Activated naive CD4-positive, alpha-beta T cell treated with anti-CD3 and anti-CD28 coated beads, Interleukin-2, amount 50 U/mL, for 72 hours (primary cell): ENCODE data around the gene DYRK3. TPM values are rescaled to one million over a fixed set of nuclear protein-coding genes. Genes with fewer than 3 reads are reported as not detected.
A peak's percentile ranks its signal among the peaks of the same experiment; 100 is the strongest.

Experiments used
- ATAC-seq, 2 donors: fragments of 150-1000 bp; cut with Tn5 transposase; 2 replicates each; pipeline ENCODE4 v1.10.0; 2021; ENCODE audit warnings: mild to moderate bottlenecking in 2 of 2, moderate library complexity in 2 of 2
- DNase-seq, 2 donors: peaks; one replicate each; pipeline ENCODE4 v3.0.0; 2021 to 2022; ENCODE audit warnings: low spot score in 2 of 2
- H3K27ac Mint-ChIP-seq, 2 donors: one replicate each; pipeline ENCODE4 v1.8.0; 2022; ENCODE audit warnings: mild to moderate bottlenecking in 2 of 2, mixed read lengths in 2 of 2
- H3K36me3 Mint-ChIP-seq, 2 donors: one replicate each; pipeline ENCODE4 v1.8.0; 2022; ENCODE audit warnings: mixed read lengths in 2 of 2
- H3K9me3 Mint-ChIP-seq, 2 donors: one replicate each; pipeline ENCODE4 v1.8.0; 2022; ENCODE audit warnings: mixed read lengths in 2 of 2
- total RNA-seq, 2 donors: library from RNA; stranded (reverse); gene quantifications; one replicate each; pipeline ENCODE4 v1.2.3, GENCODE V29; 2022

DYRK3 gene
- total RNA-seq, 2 donors from 2014 or later: 2.8 to 12.8 TPM

DNA sequence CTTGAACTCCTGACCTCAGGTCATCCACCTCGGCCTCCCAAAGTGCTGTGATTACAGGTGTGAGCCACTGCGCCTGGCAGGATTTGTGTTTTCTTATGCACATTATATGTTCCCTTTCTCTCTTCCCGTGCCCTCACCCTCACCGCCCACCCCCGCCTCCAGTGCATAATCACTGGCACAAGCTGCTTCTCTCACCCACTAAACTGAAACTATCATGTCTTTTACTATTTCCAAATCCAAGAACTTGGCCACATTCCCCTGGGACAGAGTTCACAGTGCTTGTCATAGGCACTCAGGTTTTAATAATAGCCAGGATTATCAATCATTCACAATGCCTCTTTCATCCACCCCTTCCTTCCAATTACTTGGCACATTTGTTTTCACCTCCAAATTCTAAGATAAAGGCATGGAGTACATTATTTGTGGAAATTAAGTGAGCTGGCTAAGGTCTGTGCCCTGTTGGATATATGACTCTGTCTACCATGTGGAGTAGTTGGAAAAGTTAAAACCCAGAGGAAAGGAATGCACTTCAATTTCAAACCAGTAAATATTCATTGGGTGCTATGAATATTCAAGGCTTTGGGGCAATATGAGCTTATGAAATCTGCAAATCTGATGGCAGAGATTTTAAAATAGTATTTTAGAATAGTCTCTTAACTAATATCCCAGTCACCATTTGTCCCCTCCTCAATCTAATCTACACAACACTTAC is 31.8 kb downstream of the DYRK3 start:
- Mint-ChIP-seq H3K36me3 (no peaks in the 10 kb centered on the region), H3K9me3 (no peaks in the 10 kb centered on the region), H3K27ac (no peak overlapping the region)
- DNase-seq: no peak
- ATAC-seq: no peak

GRCh38 chr1:206668351-206668750 is 33.0 kb downstream of the DYRK3 start:
- DNase-seq (no peak), ATAC-seq (no peak)
- H3K36me3 Mint-ChIP-seq: no peaks in the 10 kb centered on the region
- no peak overlapping the region for H3K27ac Mint-ChIP-seq
- H3K9me3 Mint-ChIP-seq: no peaks in the 10 kb centered on the region

DNA sequence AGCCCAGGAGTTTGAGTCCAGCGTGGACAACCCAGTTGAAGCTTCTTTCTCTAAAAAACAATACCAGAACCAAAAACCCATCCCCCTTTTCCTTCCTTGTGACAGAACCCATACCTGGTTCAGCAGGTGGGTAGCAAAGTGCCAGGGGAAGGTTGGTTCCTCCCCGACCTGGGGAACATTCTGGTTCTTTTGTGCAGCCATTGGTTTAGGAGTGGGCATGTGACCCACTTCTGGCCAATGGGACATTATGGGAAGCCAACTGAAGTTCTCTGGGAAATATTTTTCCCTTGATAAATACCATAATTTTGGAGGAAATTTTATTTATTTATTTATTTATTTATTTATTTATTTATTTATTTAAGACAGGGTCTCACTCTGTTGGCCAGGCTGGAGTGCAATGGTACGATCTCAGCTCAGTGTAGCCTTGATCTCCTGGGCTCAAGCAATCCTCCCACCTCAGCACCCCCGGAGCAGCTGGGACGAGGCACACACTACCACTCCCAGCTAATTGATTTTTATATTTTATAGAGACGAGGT is 33.6 kb downstream of the DYRK3 start:
- ATAC-seq (no peak), DNase-seq (no peak)
- H3K36me3 Mint-ChIP-seq: no peaks in the 10 kb centered on the region
- no peak overlapping the region for H3K27ac Mint-ChIP-seq
- H3K9me3 Mint-ChIP-seq: no peaks in the 10 kb centered on the region

DNA sequence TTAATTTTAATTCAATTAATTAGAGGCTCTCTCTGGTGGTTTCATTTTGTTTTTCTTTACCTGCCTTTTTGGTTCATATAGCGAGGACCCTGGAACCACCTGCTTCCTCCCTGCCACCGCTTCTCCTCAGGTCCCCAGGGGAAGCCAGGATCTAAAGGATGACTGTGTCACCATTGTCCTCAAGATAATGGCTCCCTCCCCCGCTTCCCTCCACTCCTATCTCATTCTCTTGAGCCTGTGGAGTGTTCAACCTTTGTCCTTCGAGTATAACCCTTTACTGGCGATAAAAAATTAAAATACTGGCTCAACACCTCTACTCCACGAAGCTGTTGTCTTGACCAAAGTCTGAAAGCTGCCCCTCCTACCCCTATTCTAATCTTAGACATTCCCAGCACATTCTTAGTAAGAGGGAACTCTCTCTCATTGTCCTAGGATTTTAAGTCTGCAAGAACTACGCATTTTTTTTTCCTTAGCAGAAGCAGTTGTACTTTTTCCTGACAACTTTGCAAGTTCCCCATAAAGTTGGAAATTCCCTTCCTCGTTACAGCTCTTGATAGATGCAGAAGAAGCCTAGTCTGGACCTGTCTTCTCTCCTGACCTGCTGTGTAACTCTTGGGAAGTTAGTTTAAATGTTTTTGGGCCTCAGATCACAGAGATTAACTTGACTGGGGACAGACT is 36.8 kb downstream of the DYRK3 start:
- Mint-ChIP-seq H3K9me3 (no peaks in the 10 kb centered on the region), H3K27ac (no peak overlapping the region)
- no peak for ATAC-seq

GRCh38 chr1:206672844-206673758 is 37.8 kb downstream of the DYRK3 start:
- DNase-seq: no peak
- no peaks in the 10 kb centered on the region for H3K9me3 Mint-ChIP-seq
- H3K27ac Mint-ChIP-seq: no peak overlapping the region
- no peak for ATAC-seq
- no peaks in the 10 kb centered on the region for H3K36me3 Mint-ChIP-seq

More for the DNA sequence above, 36.8 kb downstream of the DYRK3 start:
- DNase-seq: no peak
- H3K36me3 Mint-ChIP-seq: no peaks in the 10 kb centered on the region

DNA sequence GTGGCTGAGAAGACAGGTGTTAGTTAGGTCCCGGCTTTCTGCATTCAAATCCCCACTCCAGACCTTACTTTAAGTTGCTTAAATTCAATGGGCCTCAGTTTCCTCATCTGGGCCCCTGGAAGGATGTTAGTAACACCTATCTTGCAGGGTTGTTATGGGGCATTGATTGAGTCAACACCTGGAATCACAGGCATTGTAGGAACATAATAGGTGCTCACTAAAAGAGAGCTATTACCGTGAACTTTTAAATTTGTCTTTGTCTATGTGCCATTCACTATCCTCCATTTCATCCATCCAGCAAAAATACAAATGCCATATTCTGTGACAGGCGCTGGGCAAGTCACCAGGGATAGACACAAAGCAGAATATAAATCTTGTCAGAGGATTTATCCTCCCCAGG is 38.9 kb downstream of the DYRK3 start:
- DNase-seq (no peak), ATAC-seq (no peak)
- Mint-ChIP-seq H3K36me3 (no peaks in the 10 kb centered on the region), H3K9me3 (no peaks in the 10 kb centered on the region), H3K27ac (no peak overlapping the region)

- ATAC-seq: no peak
- no peaks in the 10 kb centered on the region for H3K36me3 Mint-ChIP-seq
- H3K9me3 Mint-ChIP-seq: no peaks in the 10 kb centered on the region
- H3K27ac Mint-ChIP-seq: no peak overlapping the region
- DNase-seq: no peak
These were observed 39.4 kb downstream of the DYRK3 start for GRCh38 chr1:206674745-206675175.

DNA sequence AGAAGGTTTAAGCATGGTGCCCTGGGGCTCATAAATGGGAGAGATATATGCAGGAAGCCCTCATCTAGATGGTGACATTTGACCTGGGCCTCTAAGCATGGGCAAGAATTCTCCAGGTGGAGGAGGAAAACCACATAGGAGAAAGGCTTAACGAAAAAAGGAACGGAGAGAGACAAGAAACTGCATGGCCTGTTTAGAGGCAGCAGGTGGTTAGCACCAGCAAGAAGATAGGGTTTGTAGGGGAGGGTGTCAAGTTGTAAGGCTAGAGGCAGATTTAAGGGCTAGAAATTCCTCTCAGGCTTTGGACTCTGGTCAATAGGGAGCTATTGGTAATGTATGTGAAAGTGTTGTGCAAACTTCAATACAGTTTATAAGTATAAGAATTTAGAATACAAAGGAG is 41.2 kb downstream of the DYRK3 start:
- Mint-ChIP-seq H3K9me3 (no peaks in the 10 kb centered on the region), H3K36me3 (no peaks in the 10 kb centered on the region), H3K27ac (no peak overlapping the region)
- ATAC-seq (no peak), DNase-seq (no peak)

- ATAC-seq: peak; percentile 24 to 34
- Mint-ChIP-seq H3K36me3 (no peaks in the 10 kb centered on the region), H3K9me3 (no peaks in the 10 kb centered on the region)
These were observed 43.2 kb downstream of the DYRK3 start for GRCh38 chr1:206678490-206678889.

GRCh38 chr1:206679738-206680211 is 44.4 kb downstream of the DYRK3 start:
- Mint-ChIP-seq H3K27ac (peak overlapping the region in 1 of 2 donors; percentile 29), H3K9me3 (no peaks in the 10 kb centered on the region), H3K36me3 (no peaks in the 10 kb centered on the region)
- DNase-seq: no peak
- ATAC-seq: peak in 1 of 2 donors; percentile 32

More at GRCh38 chr1:206678490-206678889, 43.2 kb downstream of the DYRK3 start:
- no peak overlapping the region for H3K27ac Mint-ChIP-seq
- no peak for DNase-seq

- H3K9me3 Mint-ChIP-seq: no peaks in the 10 kb centered on the region
- ATAC-seq (no peak), DNase-seq (no peak)
- H3K36me3 Mint-ChIP-seq: no peaks in the 10 kb centered on the region
- peak overlapping the region in 1 of 2 donors; percentile 29 for H3K27ac Mint-ChIP-seq
These were observed 44.9 kb downstream of the DYRK3 start for GRCh38 chr1:206680279-206680678.

GRCh38 chr1:206681359-206681758 is 46.0 kb downstream of the DYRK3 start:
- no peaks in the 10 kb centered on the region for H3K9me3 Mint-ChIP-seq
- H3K27ac Mint-ChIP-seq: no peak overlapping the region
- DNase-seq (no peak), ATAC-seq (no peak)
- H3K36me3 Mint-ChIP-seq: peaks cover 4 to 5% of the 10 kb centered on the region in 2 donors

DNA sequence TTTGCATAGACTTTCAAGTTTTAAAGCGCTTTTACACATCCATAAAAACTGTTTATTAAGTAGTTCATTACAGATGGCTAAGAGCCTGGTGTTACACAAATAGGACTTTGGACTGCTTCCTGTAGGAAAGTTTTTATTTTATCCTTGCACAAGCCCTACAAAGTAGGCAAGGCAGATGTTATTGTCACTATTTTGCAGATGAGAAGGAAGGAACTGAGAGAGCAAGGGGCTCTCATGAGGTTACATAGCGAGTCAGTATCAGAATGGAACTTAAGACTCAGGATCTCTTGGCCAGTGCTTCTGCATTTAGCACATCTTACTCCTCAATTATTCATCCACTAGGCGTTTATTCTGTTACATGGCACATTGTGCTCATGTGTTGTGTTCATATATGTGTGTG is 46.8 kb downstream of the DYRK3 start:
- DNase-seq: no peak
- Mint-ChIP-seq H3K36me3 (peaks cover 11 to 13% of the 10 kb centered on the region in 2 donors), H3K27ac (no peak overlapping the region), H3K9me3 (no peaks in the 10 kb centered on the region)
- ATAC-seq: no peak

- no peaks in the 10 kb centered on the region for H3K9me3 Mint-ChIP-seq
- DNase-seq (no peak), ATAC-seq (no peak)
- H3K36me3 Mint-ChIP-seq: peaks cover 11 to 14% of the 10 kb centered on the region in 2 donors
- H3K27ac Mint-ChIP-seq: no peak overlapping the region
These were observed 48.0 kb downstream of the DYRK3 start for GRCh38 chr1:206683313-206683712.

- ATAC-seq (no peak), DNase-seq (no peak)
- H3K27ac Mint-ChIP-seq: peak overlapping the region; percentile 43 to 52
- peaks cover 11 to 14% of the 10 kb centered on the region in 2 donors for H3K36me3 Mint-ChIP-seq
- no peaks in the 10 kb centered on the region for H3K9me3 Mint-ChIP-seq
These were observed 48.7 kb downstream of the DYRK3 start for GRCh38 chr1:206684003-206684402.

GRCh38 chr1:206684478-206685333 is 49.4 kb downstream of the DYRK3 start, which contains the start of gene MAPKAPK2:
TSS of gene MAPKAPK2 (plus strand) at chr1:206684905. CDS start at chr1:206685230, 325 bp downstream.
- Mint-ChIP-seq H3K36me3 (peaks cover 11 to 14% of the 10 kb centered on the region in 2 donors), H3K27ac (peak within 1 kb of the TSS; percentile 96 to 97), H3K9me3 (no peaks in the 10 kb centered on the region)
- DNase-seq: peak; percentile 69 to 71
- peak; percentile 53 to 82 for ATAC-seq
